BE2C (cell line): Measurements from ENCODE around the gene CRMP1.

ENCODE experiments used
- DNase-seq: peaks from one replicate; pipeline ENCODE4 v3.0.0-alpha.2; 2020
- H3K27me3 ChIP-seq: fragments of 250-450 bp; sonication (Bioruptor Pico); 2 replicates; pipeline ENCODE4 v1.5.1; 2020; ENCODE audit warnings: mild to moderate bottlenecking
- H3K36me3 ChIP-seq: fragments of 250-450 bp; sonication (Bioruptor Pico); 2 replicates; pipeline ENCODE4 v1.5.1; 2020; ENCODE audit warnings: mild to moderate bottlenecking
- H3K4me1 ChIP-seq: fragments of 250-450 bp; sonication (Bioruptor Pico); 2 replicates; pipeline ENCODE4 v1.5.1; 2020
- H3K4me3 ChIP-seq: 2 replicates; pipeline ENCODE4 v1.5.1; 2011; ENCODE audit warnings: low read depth, low read length
- H3K9me3 ChIP-seq: fragments of 250-450 bp; sonication (Bioruptor Pico); 2 replicates; pipeline ENCODE4 v1.5.1; 2020
- CTCF ChIP-seq: IDR thresholded peaks from 2 replicates; pipeline ENCODE4 v1.5.1; 2012; ENCODE audit warnings: mild to moderate bottlenecking, low read depth, low read length

Gene CRMP1

GRCh38 chr4:5932035-5932568, 39.2 kb upstream of the CRMP1 start:
- Histone ChIP-seq H3K4me3 (no peak overlapping the region), H3K9me3 (no peaks in the 10 kb centered on the region), H3K27me3 (no peaks in the 10 kb centered on the region), H3K36me3 (no peaks in the 10 kb centered on the region), H3K4me1 (peaks cover 7% of the 10 kb centered on the region; the same call in 1 of the 2 replicates)
- TF ChIP-seq CTCF: no peak
- DNase-seq: no peak

GRCh38 chr4:5931526-5931925, 38.6 kb upstream of the CRMP1 start:
- no peak for DNase-seq
- H3K36me3 ChIP-seq: no peaks in the 10 kb centered on the region
- no peaks in the 10 kb centered on the region for H3K27me3 ChIP-seq

GRCh38 chr4:5930876-5931275, 38.0 kb upstream of the CRMP1 start:
- Histone ChIP-seq H3K4me1 (peaks cover 7% of the 10 kb centered on the region; the same call in 1 of the 2 replicates), H3K36me3 (no peaks in the 10 kb centered on the region), H3K9me3 (no peaks in the 10 kb centered on the region), H3K4me3 (no peak overlapping the region), H3K27me3 (no peaks in the 10 kb centered on the region)
- no peak for TF ChIP-seq CTCF
- no peak for DNase-seq

More at GRCh38 chr4:5931526-5931925, 38.6 kb upstream of the CRMP1 start:
- TF ChIP-seq CTCF: no peak
- Histone ChIP-seq H3K9me3 (no peaks in the 10 kb centered on the region), H3K4me1 (peaks cover 7% of the 10 kb centered on the region; the same call in 1 of the 2 replicates), H3K4me3 (no peak overlapping the region)

GRCh38 chr4:5930456-5930855, 37.6 kb upstream of the CRMP1 start:
- no peak for TF ChIP-seq CTCF
- Histone ChIP-seq H3K27me3 (no peaks in the 10 kb centered on the region), H3K4me1 (peaks cover 7% of the 10 kb centered on the region; the same call in 1 of the 2 replicates), H3K4me3 (no peak overlapping the region), H3K9me3 (no peaks in the 10 kb centered on the region), H3K36me3 (no peaks in the 10 kb centered on the region)
- DNase-seq: no peak

GRCh38 chr4:5928844-5929420, 36.0 kb upstream of the CRMP1 start:
- Histone ChIP-seq H3K4me1 (peaks cover 7% of the 10 kb centered on the region; the same call in 1 of the 2 replicates), H3K27me3 (no peaks in the 10 kb centered on the region), H3K4me3 (no peak overlapping the region), H3K9me3 (no peaks in the 10 kb centered on the region), H3K36me3 (no peaks in the 10 kb centered on the region)
- no peak for DNase-seq
- TF ChIP-seq CTCF: no peak

- Histone ChIP-seq H3K36me3 (no peaks in the 10 kb centered on the region), H3K9me3 (no peaks in the 10 kb centered on the region), H3K27me3 (no peaks in the 10 kb centered on the region), H3K4me3 (no peak overlapping the region), H3K4me1 (peaks cover 7% of the 10 kb centered on the region)
- no peak for DNase-seq
- TF ChIP-seq CTCF: no peak
Observed at GRCh38 chr4:5928274-5928673, 35.4 kb upstream of the CRMP1 start.
